IMR-90 (cell line): Measurements from ENCODE around the gene IL1RAP. TPM values are rescaled to one million over a fixed set of nuclear protein-coding genes. Genes with fewer than 3 reads are reported as not detected.

Experiments
- ATAC-seq: fragments of 200-7000 bp; cut with Tn5 transposase; 2 replicates; pipeline ENCODE4 v1.9.1; 2020; ENCODE audit warnings: low read depth, mild to moderate bottlenecking, moderate library complexity
- BruUV-seq: library from RNA; stranded (reverse); fragments of 400-500 nt; replicated peaks from 2 replicates; lab custom pipeline; 2021; lab: Mats Ljungman, UMichigan
- CTCF ChIA-PET: fragments of 300-600 bp; formaldehyde crosslinking; extraction: SDS; loops from one replicate; lab custom pipeline; 2021; ENCODE audit warnings: antibody characterized with exemption; lab: Yijun Ruan, JAX
- POLR2A ChIA-PET: fragments of 300-600 bp; sonication (Branson Sonifier 250); formaldehyde crosslinking; loops from one replicate; lab custom pipeline; 2022; ENCODE audit warnings: antibody characterized with exemption; ENCODE audit not compliant: unreplicated experiment; lab: Charles Lee
- DNase-seq: peaks from one replicate; pipeline ENCODE4 v3.0.0; 2013
- H2AFZ ChIP-seq: replicated peaks from 2 replicates; pipeline ENCODE3; 2013; ENCODE audit warnings: low read length, mild to moderate bottlenecking; ENCODE audit not compliant: poor library complexity
- H2AK5ac ChIP-seq: 2 replicates; pipeline ENCODE4 v1.6.1; 2013; ENCODE audit warnings: low read depth, low read length, inconsistent platforms
- H2AK9ac ChIP-seq: replicated peaks from 2 replicates; pipeline ENCODE3; 2013; ENCODE audit warnings: mild to moderate bottlenecking, low read depth, low read length, moderate library complexity; ENCODE audit not compliant: poor library complexity
- H2BK120ac ChIP-seq: 2 replicates; pipeline ENCODE4 v1.6.1; 2013; ENCODE audit warnings: low read depth, low read length, inconsistent platforms
- H2BK15ac ChIP-seq: 3 replicates; pipeline ENCODE4 v1.6.1; 2013; ENCODE audit warnings: low read depth, low read length, inconsistent platforms
- H2BK20ac ChIP-seq: 2 replicates; pipeline ENCODE4 v1.6.1; 2013; ENCODE audit warnings: low read depth, mild to moderate bottlenecking, inconsistent platforms, low read length, moderate library complexity
- H2BK5ac ChIP-seq: 2 replicates; pipeline ENCODE4 v1.6.1; 2013; ENCODE audit warnings: mild to moderate bottlenecking, low read depth, low read length, inconsistent platforms; ENCODE audit not compliant: poor library complexity, severe bottlenecking
- H3K14ac ChIP-seq: replicated peaks from 2 replicates; pipeline ENCODE4 v1.6.1; 2013; ENCODE audit warnings: low read depth, low read length, inconsistent platforms
- H3K18ac ChIP-seq: 2 replicates; pipeline ENCODE4 v1.6.1; 2013; ENCODE audit warnings: low read depth, low read length, control low read depth
- H3K23ac ChIP-seq: 2 replicates; pipeline ENCODE4 v1.6.1; 2013; ENCODE audit warnings: low read depth, low read length, inconsistent platforms
- H3K27ac ChIP-seq: 2 replicates; pipeline ENCODE4 v1.5.1; 2013; ENCODE audit warnings: mild to moderate bottlenecking, control low read depth, low read length; ENCODE audit not compliant: insufficient read depth
- H3K27me3 ChIP-seq: 2 replicates; pipeline ENCODE4 v1.6.1; 2013; ENCODE audit warnings: low read length; ENCODE audit not compliant: control insufficient read depth, insufficient read depth
- H3K36me3 ChIP-seq: 2 replicates; pipeline ENCODE4 v1.6.1; 2013; ENCODE audit warnings: low read length, mixed read lengths; ENCODE audit not compliant: control insufficient read depth, insufficient read depth
- H3K4ac ChIP-seq: 2 replicates; pipeline ENCODE4 v1.6.1; 2013; ENCODE audit warnings: low read depth, low read length, inconsistent platforms
- H3K4me1 ChIP-seq: 2 replicates; pipeline ENCODE4 v1.6.1; 2013; ENCODE audit warnings: low read length, mixed read lengths; ENCODE audit not compliant: control insufficient read depth, insufficient read depth
- H3K4me2 ChIP-seq: 2 replicates; pipeline ENCODE4 v1.6.1; 2013; ENCODE audit warnings: low read depth, mild to moderate bottlenecking, control low read depth, low read length, moderate library complexity
- H3K4me3 ChIP-seq: 2 replicates; pipeline ENCODE4 v1.5.1; 2013; ENCODE audit warnings: low read depth, mild to moderate bottlenecking, control low read depth, low read length, moderate library complexity; ENCODE audit not compliant: insufficient read depth
- H3K56ac ChIP-seq: 2 replicates; pipeline ENCODE4 v1.6.1; 2013; ENCODE audit warnings: low read length, inconsistent platforms; ENCODE audit not compliant: insufficient read depth; ENCODE audit errors: extremely low read depth
- H3K79me1 ChIP-seq, 2 experiments: 2 replicates each; pipeline ENCODE4 v1.6.1; 2013; ENCODE audit warnings: low read length in 2 of 2, inconsistent platforms in 1 of 2, low read depth in 1 of 2
- H3K9ac ChIP-seq: 2 replicates; pipeline ENCODE4 v1.6.1; 2013; ENCODE audit warnings: low read depth, low read length, control low read depth
- H3K9me1 ChIP-seq: 2 replicates; pipeline ENCODE4 v1.6.1; 2013; ENCODE audit warnings: low read length, inconsistent platforms; ENCODE audit not compliant: insufficient read depth
- H3K9me3 ChIP-seq: 2 replicates; pipeline ENCODE4 v1.6.1; 2013; ENCODE audit warnings: low read length; ENCODE audit not compliant: control insufficient read depth, insufficient read depth
- H4K20me1 ChIP-seq: 2 replicates; pipeline ENCODE4 v1.6.1; 2013; ENCODE audit warnings: low read length, inconsistent platforms; ENCODE audit not compliant: insufficient read depth
- H4K5ac ChIP-seq: 2 replicates; pipeline ENCODE4 v1.6.1; 2013; ENCODE audit warnings: mild to moderate bottlenecking, low read depth, low read length, control low read depth
- H4K8ac ChIP-seq, 2 experiments: 2 replicates each; pipeline ENCODE4 v1.6.1; 2013; ENCODE audit warnings: low read depth in 2 of 2, low read length in 2 of 2, control low read depth in 1 of 2, inconsistent platforms in 1 of 2
- H4K91ac ChIP-seq: 2 replicates; pipeline ENCODE4 v1.6.1; 2013; ENCODE audit warnings: low read depth, low read length, inconsistent platforms; ENCODE audit not compliant: insufficient read depth
- CEBPB ChIP-seq: IDR thresholded peaks from 2 replicates; pipeline ENCODE4 v1.6.1; 2012; ENCODE audit warnings: low read depth, low read length, improper control_type of control experiment
- FOS ChIP-seq: fragments of 150-350 bp; IDR thresholded peaks from 2 replicates; pipeline ENCODE4 v1.6.1; 2016; ENCODE audit warnings: low read depth, low read length
- RAD21 ChIP-seq: IDR thresholded peaks from 2 replicates; pipeline ENCODE4 v1.6.1; 2012; ENCODE audit warnings: low read length, improper control_type of control experiment
- RCOR1 ChIP-seq: IDR thresholded peaks from 2 replicates; pipeline ENCODE4 v1.6.1; 2012; ENCODE audit warnings: mild to moderate bottlenecking, low read length, improper control_type of control experiment; ENCODE audit not compliant: insufficient replicate concordance
- WGBS, 2 experiments: methylation state at CpG; one replicate each; pipeline versions ENCODE4 v1.1.5 to v1.1.7; 2013; ENCODE audit warnings: missing lambda C conversion rate in 2 of 2; ENCODE audit not compliant: insufficient read length in 1 of 2; ENCODE audit errors: extremely low coverage in 2 of 2; 5-methylcytosine and 5-hydroxymethylcytosine counted together
- dilution Hi-C: fragments of 300-500 bp; cut with HindIII; formaldehyde crosslinking; loops from one replicate; pipeline ENCODE4 v1.14.3; 2018; ENCODE audit warnings: low sequenced_read_pairs; ENCODE audit not compliant: unreplicated experiment
- in situ Hi-C: fragments of 300-500 bp; cut with MboI; formaldehyde crosslinking; loops from 3 replicates; pipeline ENCODE4 v1.14.3; 2019; ENCODE audit warnings: low sequenced_read_pairs, inconsistent platforms, mixed read lengths
- intact Hi-C: fragments of 100-400 bp; cut with micrococcal nuclease; formaldehyde crosslinking; loops from 2 replicates; pipeline ENCODE4 v1.10.0; 2022
- polyA plus RNA-seq, 3 experiments: library from polyadenylated mRNA; depleted of rRNA; stranded (reverse); fragments of >200 nt; gene quantifications; 2 replicates each; pipeline ENCODE4 v1.2.3, GENCODE V29; 2012; ENCODE audit warnings: low replicate concordance in 1 of 3
- total RNA-seq: library from RNA; depleted of rRNA; stranded (reverse); fragments of >200 nt; gene quantifications from 2 replicates; pipeline ENCODE4 v1.2.3, GENCODE V29; 2012
- TF ChIP-seq, protein P1 (sequence below): conservative IDR thresholded peaks from 2 replicates; pipeline ENCODE4 v1.5.1; 2012; ENCODE audit warnings: mild to moderate bottlenecking, low read depth, low read length, improper control_type of control experiment

Gene IL1RAP
- total and polyA plus RNA-seq, 2 of the 4 experiments (the other 2 are of a cell fraction), result 8.3 to 11.3 TPM

DNA sequence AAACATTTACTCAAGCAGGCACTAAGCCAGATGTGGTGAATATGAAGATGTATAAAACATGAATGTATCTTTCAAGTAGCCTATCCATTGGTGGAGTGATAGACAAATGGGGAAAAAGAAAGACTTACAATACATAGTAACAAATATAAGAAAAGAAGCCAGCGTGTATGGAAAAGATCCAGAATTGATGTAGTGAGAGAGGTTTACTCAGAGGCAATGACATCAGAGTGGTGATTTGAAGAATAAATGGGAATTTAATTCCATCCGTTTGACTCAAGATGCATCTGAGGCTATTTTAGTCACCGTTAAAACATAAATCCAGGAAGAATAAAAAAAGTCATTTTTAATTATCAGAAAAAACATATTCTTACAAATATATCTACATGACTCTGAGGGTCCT, 162.6 kb downstream of the IL1RAP start:
- Histone ChIP-seq H4K8ac (no peak overlapping the region), H3K79me1 (no peaks in the 10 kb centered on the region), H3K23ac (no peak overlapping the region), H3K14ac (no peak overlapping the region), H2BK120ac (no peak overlapping the region), H4K20me1 (no peaks in the 10 kb centered on the region), H3K4me1 (peaks cover 4% of the 10 kb centered on the region; the same call in 1 of the 2 replicates), H2BK5ac (peak overlapping the region; percentile 24), H2AK9ac (no peak overlapping the region), H3K9me1 (no peaks in the 10 kb centered on the region), H2BK15ac (no peak overlapping the region), H3K56ac (no peak overlapping the region), H2AK5ac (no peak overlapping the region), H2AFZ (no peak overlapping the region), H2BK20ac (no peak overlapping the region), H3K27ac (no peak overlapping the region), H4K91ac (no peak overlapping the region), H3K4me3 (no peak overlapping the region), H4K5ac (no peak overlapping the region), H3K27me3 (no peaks in the 10 kb centered on the region), H3K9ac (no peak overlapping the region), H3K4ac (no peak overlapping the region), H3K4me2 (no peak overlapping the region), H3K36me3 (no peaks in the 10 kb centered on the region), H3K9me3 (no peaks in the 10 kb centered on the region), H3K18ac (no peak overlapping the region)
- no CpG with 5 or more reads among the region's 3 CpGs for WGBS, 2 experiments
- intact Hi-C loops (no loop called here), in situ Hi-C loops (no loop called here), dilution Hi-C loops (no loop called here)
- BruUV-seq, result no TSS peak
- POLR2A ChIA-PET, result interaction anchor here (0.5 kb wide), 1 partner anchor 723 kb away, joined by 19 read pairs; no protein-coding TSS in a partner anchor
- ATAC-seq (no peak), DNase-seq (peak; percentile 72)
- TF ChIP-seq RCOR1, result no peak
- no peak for TF ChIP-seq RAD21
- no peak for TF ChIP-seq CEBPB
- TF ChIP-seq, protein P1, sequence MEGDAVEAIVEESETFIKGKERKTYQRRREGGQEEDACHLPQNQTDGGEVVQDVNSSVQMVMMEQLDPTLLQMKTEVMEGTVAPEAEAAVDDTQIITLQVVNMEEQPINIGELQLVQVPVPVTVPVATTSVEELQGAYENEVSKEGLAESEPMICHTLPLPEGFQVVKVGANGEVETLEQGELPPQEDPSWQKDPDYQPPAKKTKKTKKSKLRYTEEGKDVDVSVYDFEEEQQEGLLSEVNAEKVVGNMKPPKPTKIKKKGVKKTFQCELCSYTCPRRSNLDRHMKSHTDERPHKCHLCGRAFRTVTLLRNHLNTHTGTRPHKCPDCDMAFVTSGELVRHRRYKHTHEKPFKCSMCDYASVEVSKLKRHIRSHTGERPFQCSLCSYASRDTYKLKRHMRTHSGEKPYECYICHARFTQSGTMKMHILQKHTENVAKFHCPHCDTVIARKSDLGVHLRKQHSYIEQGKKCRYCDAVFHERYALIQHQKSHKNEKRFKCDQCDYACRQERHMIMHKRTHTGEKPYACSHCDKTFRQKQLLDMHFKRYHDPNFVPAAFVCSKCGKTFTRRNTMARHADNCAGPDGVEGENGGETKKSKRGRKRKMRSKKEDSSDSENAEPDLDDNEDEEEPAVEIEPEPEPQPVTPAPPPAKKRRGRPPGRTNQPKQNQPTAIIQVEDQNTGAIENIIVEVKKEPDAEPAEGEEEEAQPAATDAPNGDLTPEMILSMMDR, result no peak
- TF ChIP-seq FOS, result no peak
- CTCF ChIA-PET, result no interaction called here
